EL (cell line): Measurements from ENCODE around the gene LEPROT.
"Not testable (repeated sequence)": the region's sequence is repeated elsewhere in the genome, so short reads cannot be mapped to it uniquely, and the experiment has no call there.

Source experiments
- DNase-seq: peaks from one replicate; pipeline ENCODE4 v3.0.0-alpha.2; 2016

LEPROT gene

DNA sequence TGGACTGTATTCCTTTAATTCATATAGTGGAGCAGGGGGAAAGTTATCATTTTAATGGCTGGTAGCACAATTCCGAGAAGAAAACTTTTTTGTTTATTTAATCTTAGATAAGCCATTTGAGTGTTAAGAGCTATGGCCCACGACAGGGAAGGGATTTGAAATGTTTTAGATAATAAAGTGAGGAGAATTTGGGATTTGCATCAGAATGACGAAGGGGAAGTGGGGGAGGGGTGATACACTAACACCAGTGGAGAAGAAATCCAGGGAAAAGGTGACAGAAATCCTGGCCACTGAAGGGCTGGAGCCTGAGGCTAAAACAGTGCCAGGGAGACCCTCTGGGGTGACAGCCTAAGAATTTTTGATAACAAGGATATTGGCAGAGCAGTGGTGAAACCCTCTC, 21.0 kb downstream of the LEPROT start:
- DNase-seq, result no peak

DNA sequence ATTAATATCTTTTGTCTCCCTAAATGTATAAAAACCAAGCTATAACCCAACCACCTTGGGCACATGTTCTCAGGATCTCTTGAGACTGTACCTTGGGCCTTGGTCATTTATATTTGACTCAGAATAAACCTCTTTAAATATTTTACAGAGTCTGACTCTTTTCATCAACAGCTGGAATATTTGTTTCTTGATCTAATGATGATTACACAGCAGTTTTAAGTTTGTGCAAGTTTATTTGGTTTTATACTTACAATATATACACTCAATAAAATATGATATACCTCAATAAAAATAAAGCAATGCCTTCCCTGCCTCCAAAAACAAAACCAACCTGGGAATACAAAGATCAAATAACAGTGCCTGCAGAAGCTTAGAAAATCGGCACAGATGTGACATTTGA, 22.0 kb downstream of the LEPROT start:
- DNase-seq, result no peak

GRCh38 chr1:65443647-65444046, 23.2 kb downstream of the LEPROT start:
- DNase-seq, result no peak

DNA sequence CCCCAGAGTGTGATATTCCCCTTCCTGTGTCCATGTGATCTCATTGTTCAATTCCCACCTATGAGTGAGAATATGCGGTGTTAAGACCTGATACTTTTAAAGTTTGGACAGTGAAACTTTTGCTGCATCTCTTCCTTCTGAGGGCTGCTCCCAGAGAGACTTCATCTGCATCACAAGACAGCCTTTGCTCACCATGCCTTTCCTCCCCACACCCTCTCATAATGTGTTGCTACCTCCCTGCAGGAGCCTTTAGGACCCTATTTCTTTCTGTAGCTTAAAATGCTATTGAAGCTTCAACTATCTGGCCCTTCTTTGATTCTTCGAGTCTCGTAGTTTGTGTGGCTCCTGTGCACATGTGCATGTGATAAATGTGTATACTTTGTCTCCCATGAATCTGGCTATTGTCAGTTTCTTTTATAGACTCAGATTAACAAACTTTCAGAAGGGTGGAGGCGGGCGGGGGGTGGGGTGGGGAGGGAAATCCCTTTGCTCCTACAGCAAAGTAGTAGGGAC, 23.7 kb downstream of the LEPROT start:
- no peak for DNase-seq

DNA sequence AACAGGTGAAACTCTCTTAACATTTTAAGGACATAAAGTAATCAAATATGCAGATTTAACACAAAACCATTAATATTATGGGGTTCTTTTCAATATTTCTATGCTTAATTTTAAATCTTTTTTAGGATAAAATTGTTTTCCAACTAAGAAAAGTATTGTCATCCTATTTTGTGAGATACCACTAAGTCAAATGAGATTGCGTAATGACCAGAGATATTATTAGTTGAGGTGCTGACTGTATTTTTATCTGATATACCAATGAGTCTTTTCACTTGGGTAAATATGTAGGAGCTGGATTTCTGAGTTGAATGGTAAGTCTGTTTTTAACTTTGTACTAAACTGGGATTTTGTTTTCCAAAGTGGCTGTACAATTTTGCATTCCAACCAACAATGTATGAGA, 25.4 kb downstream of the LEPROT start:
- DNase-seq, result no peak

DNA sequence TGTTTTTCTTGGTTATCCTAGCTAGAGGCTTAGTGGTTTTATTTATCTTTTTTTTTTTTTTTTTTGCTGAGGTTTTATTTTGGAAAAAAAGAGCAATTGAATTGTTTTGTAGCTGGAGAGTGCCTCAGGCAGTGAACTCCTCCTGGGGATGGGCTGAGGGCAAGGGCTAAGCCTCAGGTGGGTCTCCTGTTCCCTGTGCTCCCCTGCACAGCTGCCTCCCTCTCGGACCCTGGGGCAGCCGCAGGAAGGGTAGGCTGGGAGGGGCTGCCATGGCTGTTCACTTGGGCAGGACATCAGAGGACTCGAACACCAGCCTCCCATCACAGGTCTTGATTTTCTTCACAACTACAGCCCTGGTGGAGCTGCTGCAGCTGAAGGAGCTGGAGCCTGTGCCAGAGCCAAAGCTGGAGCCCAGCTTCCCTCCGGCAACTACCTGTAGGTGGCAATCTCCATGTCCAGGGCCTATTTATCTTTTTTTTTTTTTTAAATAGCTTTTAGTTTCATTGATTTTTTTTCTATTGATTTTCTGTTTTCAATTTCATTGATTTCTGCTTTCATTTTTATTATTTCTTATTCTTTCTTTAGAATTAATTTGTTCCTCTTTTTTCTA, 28.9 kb downstream of the LEPROT start:
- DNase-seq, result no peak

- DNase-seq, result not testable (repeated sequence)
Observed at GRCh38 chr1:65455678-65456077, 35.2 kb downstream of the LEPROT start.

DNA sequence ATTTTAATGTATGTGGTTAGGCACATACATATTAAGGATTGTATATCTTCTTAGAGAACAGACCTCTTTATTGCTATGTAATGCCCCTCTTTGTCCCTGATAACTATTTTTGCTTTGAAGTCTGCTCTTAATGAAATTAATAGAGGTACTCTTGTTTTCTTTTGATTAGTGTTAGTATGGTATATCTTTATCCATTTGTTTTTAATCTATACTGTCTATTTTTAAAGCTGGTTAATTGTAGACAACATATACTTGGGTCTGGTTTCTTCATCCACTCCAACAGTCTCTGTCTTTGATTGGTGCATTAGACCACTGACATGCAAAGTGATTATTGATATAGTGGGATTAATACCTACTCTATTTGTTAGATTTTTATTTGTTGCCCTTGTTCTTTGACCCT, 36.0 kb downstream of the LEPROT start:
- DNase-seq, result no peak

GRCh38 chr1:65457868-65458267, 37.4 kb downstream of the LEPROT start:
- DNase-seq, result no peak

DNA sequence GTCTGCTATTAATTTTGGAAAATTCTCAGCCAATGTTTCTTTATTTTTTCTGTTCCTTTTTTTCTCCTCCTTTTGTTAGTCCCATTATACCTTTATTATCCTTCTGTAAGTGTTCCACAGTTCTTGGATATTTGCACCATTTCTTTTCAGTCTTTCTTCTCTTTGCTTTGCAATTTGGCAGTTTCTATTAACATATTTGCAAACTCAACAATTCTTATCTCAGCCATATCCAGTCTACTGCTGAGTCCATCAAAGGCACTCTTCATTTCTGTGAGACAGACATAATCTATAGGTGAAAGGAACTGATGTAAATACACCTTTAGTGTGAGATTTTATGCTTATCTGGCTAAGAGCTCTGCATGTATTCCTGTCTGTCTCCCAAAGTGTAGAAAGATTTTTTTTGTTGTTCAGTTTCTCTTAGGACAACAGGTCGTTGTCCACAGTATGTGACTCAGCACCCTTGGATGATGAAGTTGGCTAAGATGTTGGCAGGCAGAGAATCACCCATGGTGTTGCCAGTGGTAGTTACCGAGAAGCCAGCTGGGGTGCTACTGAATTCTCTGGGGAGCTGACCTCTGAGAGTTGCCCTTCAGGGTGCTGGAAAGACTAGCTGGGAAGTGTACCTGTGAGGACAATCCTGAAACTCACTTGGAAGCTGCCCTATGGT, 38.4 kb downstream of the LEPROT start:
- no peak for DNase-seq

- DNase-seq, result peak; percentile 48
Observed at GRCh38 chr1:65459397-65459768, 38.9 kb downstream of the LEPROT start.

DNA sequence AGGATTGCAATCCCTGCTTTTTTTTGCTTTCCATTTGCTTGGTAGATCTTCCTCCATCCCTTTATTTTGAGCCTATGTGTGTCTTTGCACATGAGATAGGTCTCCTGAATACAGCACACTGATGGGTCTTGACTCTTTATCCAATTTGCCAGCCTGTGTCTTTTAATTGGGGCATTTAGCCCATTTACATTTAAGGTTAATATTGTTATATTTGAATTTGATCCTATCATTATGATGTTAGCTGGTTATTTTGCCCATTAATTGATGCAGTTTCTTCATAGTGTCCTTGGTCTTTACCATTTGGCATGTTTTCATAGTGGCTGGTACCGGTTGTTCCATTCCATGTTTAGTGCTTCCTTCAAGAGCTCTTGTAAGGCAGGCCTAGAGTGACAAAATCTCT, 45.4 kb downstream of the LEPROT start:
- not testable (repeated sequence) for DNase-seq

DNA sequence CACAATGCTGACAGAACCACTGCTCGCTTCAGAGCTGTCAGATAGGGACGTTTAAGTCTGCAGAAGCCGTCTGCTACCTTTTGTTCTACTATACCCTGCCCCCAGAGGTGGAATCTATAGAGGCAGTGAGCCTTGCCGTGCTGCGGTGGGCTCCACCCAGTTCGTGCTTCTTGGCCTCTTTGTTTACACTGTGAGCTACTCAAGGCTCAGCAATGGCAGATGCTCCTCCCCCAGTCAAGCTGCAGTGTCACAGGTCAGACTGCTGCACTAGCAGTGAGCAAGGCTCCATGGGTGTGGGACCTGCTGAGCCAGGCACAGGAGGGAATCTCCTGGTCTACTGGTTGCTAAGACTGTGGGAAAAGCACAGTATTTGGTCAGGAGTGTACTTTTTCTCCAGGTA, 47.1 kb downstream of the LEPROT start:
- DNase-seq, result no peak

DNA sequence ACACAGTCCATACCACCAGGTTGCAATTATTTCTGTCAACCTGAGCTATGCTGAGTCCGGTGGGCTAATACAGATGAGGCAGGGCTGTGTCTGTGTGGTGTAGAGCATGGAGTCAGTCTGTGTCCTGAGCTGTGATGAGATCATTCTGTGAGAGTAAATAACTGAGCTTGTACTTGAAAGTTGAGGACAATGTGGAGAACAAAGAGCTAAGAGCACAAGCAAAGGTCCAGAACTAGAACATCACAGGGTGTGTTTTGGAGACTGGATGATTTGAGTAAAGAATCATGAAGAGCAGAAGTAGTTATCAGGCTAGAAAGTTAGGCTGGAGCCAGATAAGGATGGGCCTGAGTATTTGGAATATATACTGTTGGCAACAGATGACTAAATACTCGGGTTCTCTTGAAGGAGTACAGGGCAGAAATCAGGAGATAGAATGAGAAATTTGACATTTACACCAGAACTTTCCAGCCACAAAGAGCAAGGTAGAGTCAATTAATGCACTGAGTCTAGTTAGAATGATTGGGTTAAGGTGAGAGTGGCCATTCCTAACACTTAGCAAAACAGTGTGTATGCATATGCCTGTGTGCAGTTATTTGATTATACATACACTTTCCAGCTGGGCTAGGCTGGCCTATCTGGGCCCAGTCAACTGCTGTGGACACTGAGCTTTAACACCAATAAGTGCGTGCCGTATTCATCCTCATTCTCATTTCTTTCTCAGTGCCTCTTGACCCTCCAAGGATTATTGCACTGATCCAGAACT, 48.8 kb downstream of the LEPROT start:
- DNase-seq, result no peak

GRCh38 chr1:65469889-65470340, 49.4 kb downstream of the LEPROT start:
- DNase-seq, result no peak

GRCh38 chr1:65470766-65471165, 50.3 kb downstream of the LEPROT start:
- no peak for DNase-seq

DNA sequence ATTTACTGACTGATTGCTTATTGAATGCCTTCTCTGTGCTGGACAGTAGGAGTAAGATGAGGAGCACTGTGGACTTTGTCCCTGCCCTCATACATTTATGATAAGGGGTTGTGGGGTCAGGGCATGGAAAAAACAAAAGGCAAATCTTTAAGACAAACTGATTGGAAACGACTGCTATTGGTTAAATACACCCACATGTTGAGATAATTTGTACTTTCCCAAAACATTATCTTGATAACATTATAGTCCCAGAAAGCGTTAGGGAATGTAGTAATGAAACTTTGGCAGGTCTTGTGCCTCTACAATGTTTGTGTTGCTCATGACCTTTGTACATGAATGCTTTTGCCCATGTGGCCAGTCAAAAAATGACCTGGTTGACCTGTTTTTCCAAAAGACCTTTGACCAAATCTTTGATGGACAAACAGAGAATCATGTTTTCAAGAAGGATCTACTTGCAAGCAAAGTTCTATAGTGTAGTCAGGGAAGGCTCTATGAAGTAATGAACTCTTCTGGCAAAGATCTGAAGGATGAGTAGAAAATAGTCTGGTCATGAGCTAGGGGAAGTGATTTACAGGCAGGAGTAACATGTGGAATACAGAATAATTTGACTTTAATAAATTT, 50.9 kb downstream of the LEPROT start:
- DNase-seq, result no peak

DNA sequence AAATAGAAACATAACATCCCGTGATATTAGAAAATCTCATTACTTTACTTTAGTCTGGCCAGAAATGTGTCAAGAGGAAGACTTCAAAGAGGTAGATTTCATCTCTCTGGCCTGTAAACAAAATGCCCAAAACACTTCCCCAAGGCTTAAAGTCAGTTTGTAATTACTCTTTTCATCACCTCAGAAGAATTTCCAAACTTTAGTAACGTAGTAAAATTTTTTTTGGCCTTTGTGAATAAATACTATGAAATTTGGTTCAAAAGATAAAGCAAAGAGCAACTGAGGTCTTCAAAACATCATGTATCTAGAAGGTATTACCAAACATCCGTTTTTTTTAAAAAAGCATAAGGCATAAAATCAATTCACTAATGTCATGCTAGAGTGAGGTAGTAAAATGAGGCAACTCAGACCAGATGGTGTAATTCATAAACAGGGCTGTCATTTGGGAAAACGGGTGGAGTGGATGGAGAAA, 51.4 kb downstream of the LEPROT start:
- no peak for DNase-seq

GRCh38 chr1:65476327-65476726, 55.9 kb downstream of the LEPROT start:
- no peak for DNase-seq

DNA sequence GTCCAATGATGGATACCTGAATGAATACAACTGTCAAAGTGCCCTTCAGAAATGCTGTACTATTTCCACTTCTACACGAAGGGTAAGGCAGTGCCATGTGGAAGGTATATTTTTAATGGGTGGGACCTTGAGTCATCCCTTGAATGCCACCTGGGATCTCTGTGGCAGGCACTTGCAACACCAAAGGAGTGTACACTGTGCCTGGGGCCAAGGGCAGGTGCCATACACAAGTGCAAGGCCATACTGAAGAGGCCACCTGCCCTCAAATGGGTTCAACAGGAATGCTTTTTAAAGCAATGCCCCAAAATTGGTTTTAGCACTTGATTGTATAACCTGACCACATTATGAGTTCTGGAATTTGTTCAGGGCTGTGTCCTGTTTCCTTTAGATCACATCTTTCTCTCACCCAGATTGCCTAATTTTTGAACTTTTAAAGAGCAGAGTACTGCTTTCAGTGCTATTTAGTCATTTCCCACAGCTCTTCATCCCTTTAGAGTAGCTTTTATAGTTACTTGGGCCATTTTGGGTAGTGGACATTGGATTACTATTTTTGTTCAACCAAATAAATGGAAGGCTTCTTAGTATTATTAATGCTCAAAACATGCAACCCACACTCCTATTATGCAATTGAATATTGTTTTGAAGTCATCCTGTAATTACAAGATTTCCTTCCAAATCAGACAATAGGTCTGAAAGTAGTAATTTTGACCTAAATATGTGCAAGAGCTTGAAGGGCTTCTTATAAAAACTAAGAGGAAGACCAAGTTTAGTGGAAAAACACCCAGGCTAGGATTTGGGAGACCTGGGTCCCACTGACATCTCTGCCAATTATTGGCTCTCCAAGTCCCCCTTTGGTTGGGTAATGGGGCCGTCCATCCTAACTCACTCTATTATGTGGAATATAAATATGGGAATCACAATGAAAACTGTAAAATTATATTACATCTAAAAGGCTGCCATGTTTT, 57.2 kb downstream of the LEPROT start:
- DNase-seq, result no peak

- no peak for DNase-seq
Observed at GRCh38 chr1:65478379-65479026, 58.0 kb downstream of the LEPROT start.
